ENCODE results near the gene NFKB1.

Gene NFKB1

GRCh38 chr4:102517753-102518152 lies 16.6 kb downstream of the NFKB1 start:
- Histone ChIP-seq H3K4me1 (ENCODE audit: control insufficient read depth, insufficient read depth, low read length) (0 out of 2 replicates have a peak, but pooled peaks cover 3% of the 10 kb centered on the region), H3K9ac (ENCODE audit: low read depth, low read length) (no peak overlapping the region), H3K9me3 (ENCODE audit: control insufficient read depth, insufficient read depth, low read length) (no peaks in the 10 kb centered on the region), H3K27me3 (ENCODE audit: control insufficient read depth, insufficient read depth, low read length) (no peaks in the 10 kb centered on the region), H3K4me3 (ENCODE audit: low read depth, low read length) (no peak overlapping the region), H3K36me3 (ENCODE audit: control insufficient read depth, insufficient read depth, low read length) (no peaks in the 10 kb centered on the region), H3K27ac (ENCODE audit: low read depth, low read length) (no peak overlapping the region)

- Histone ChIP-seq H3K9me3 (ENCODE audit: control insufficient read depth, insufficient read depth, low read length) (no peaks in the 10 kb centered on the region), H3K4me1 (ENCODE audit: control insufficient read depth, insufficient read depth, low read length) (0 out of 2 replicates have a peak, but pooled peaks cover 3% of the 10 kb centered on the region), H3K36me3 (ENCODE audit: control insufficient read depth, insufficient read depth, low read length) (no peaks in the 10 kb centered on the region), H3K27me3 (ENCODE audit: control insufficient read depth, insufficient read depth, low read length) (no peaks in the 10 kb centered on the region), H3K27ac (ENCODE audit: low read depth, low read length) (no peak overlapping the region), H3K4me3 (ENCODE audit: low read depth, low read length) (no peak overlapping the region), H3K9ac (ENCODE audit: low read depth, low read length) (no peak overlapping the region)
These were observed 17.6 kb downstream of the NFKB1 start for GRCh38 chr4:102518703-102519131.

- no peak overlapping the region for H3K4me3 ChIP-seq (ENCODE audit: low read depth, low read length)
- H3K27ac ChIP-seq (ENCODE audit: low read depth, low read length): no peak overlapping the region
- H3K36me3 ChIP-seq (ENCODE audit: control insufficient read depth, insufficient read depth, low read length): no peaks in the 10 kb centered on the region
- no peaks in the 10 kb centered on the region for H3K9me3 ChIP-seq (ENCODE audit: control insufficient read depth, insufficient read depth, low read length)
- no peaks in the 10 kb centered on the region for H3K27me3 ChIP-seq (ENCODE audit: control insufficient read depth, insufficient read depth, low read length)
- H3K9ac ChIP-seq (ENCODE audit: low read depth, low read length): no peak overlapping the region
- 0 out of 2 replicates have a peak, but pooled peaks cover 3% of the 10 kb centered on the region for H3K4me1 ChIP-seq (ENCODE audit: control insufficient read depth, insufficient read depth, low read length)
These were observed 18.8 kb downstream of the NFKB1 start for GRCh38 chr4:102519925-102520324.

- H3K27me3 ChIP-seq (ENCODE audit: control insufficient read depth, insufficient read depth, low read length): no peaks in the 10 kb centered on the region
- H3K4me1 ChIP-seq (ENCODE audit: control insufficient read depth, insufficient read depth, low read length): 0 out of 2 replicates have a peak, but pooled peaks cover 3% of the 10 kb centered on the region
- H3K9me3 ChIP-seq (ENCODE audit: control insufficient read depth, insufficient read depth, low read length): no peaks in the 10 kb centered on the region
- no peak overlapping the region for H3K9ac ChIP-seq (ENCODE audit: low read depth, low read length)
- no peaks in the 10 kb centered on the region for H3K36me3 ChIP-seq (ENCODE audit: control insufficient read depth, insufficient read depth, low read length)
- H3K27ac ChIP-seq (ENCODE audit: low read depth, low read length): no peak overlapping the region
- H3K4me3 ChIP-seq (ENCODE audit: low read depth, low read length): no peak overlapping the region
These were observed 20.4 kb downstream of the NFKB1 start for GRCh38 chr4:102521570-102521969.

GRCh38 chr4:102522031-102522440 lies 20.9 kb downstream of the NFKB1 start:
- Histone ChIP-seq H3K27ac (ENCODE audit: low read depth, low read length) (no peak overlapping the region), H3K9ac (ENCODE audit: low read depth, low read length) (no peak overlapping the region), H3K9me3 (ENCODE audit: control insufficient read depth, insufficient read depth, low read length) (no peaks in the 10 kb centered on the region), H3K36me3 (ENCODE audit: control insufficient read depth, insufficient read depth, low read length) (no peaks in the 10 kb centered on the region), H3K4me3 (ENCODE audit: low read depth, low read length) (no peak overlapping the region), H3K27me3 (ENCODE audit: control insufficient read depth, insufficient read depth, low read length) (no peaks in the 10 kb centered on the region), H3K4me1 (ENCODE audit: control insufficient read depth, insufficient read depth, low read length) (0 out of 2 replicates have a peak, but pooled peaks cover 3% of the 10 kb centered on the region)

- Histone ChIP-seq H3K4me1 (ENCODE audit: control insufficient read depth, insufficient read depth, low read length) (peaks cover 9% of the 10 kb centered on the region), H3K9ac (ENCODE audit: low read depth, low read length) (no peak overlapping the region)
These were observed 23.5 kb downstream of the NFKB1 start for GRCh38 chr4:102524691-102525090.

GRCh38 chr4:102525097-102525496 lies 23.9 kb downstream of the NFKB1 start:
- H3K9ac ChIP-seq (ENCODE audit: low read depth, low read length): no peak overlapping the region
- no peaks in the 10 kb centered on the region for H3K27me3 ChIP-seq (ENCODE audit: control insufficient read depth, insufficient read depth, low read length)
- peaks cover 9% of the 10 kb centered on the region for H3K4me1 ChIP-seq (ENCODE audit: control insufficient read depth, insufficient read depth, low read length)
- no peaks in the 10 kb centered on the region for H3K9me3 ChIP-seq (ENCODE audit: control insufficient read depth, insufficient read depth, low read length)
- H3K36me3 ChIP-seq (ENCODE audit: control insufficient read depth, insufficient read depth, low read length): no peaks in the 10 kb centered on the region
- H3K27ac ChIP-seq (ENCODE audit: low read depth, low read length): no peak overlapping the region
- no peak overlapping the region for H3K4me3 ChIP-seq (ENCODE audit: low read depth, low read length)

More at GRCh38 chr4:102524691-102525090, 23.5 kb downstream of the NFKB1 start:
- Histone ChIP-seq H3K4me3 (ENCODE audit: low read depth, low read length) (no peak overlapping the region), H3K9me3 (ENCODE audit: control insufficient read depth, insufficient read depth, low read length) (no peaks in the 10 kb centered on the region), H3K36me3 (ENCODE audit: control insufficient read depth, insufficient read depth, low read length) (no peaks in the 10 kb centered on the region), H3K27ac (ENCODE audit: low read depth, low read length) (no peak overlapping the region), H3K27me3 (ENCODE audit: control insufficient read depth, insufficient read depth, low read length) (no peaks in the 10 kb centered on the region)

GRCh38 chr4:102525504-102525903 lies 24.3 kb downstream of the NFKB1 start:
- no peaks in the 10 kb centered on the region for H3K9me3 ChIP-seq (ENCODE audit: control insufficient read depth, insufficient read depth, low read length)
- peaks cover 9% of the 10 kb centered on the region for H3K4me1 ChIP-seq (ENCODE audit: control insufficient read depth, insufficient read depth, low read length)
- no peak overlapping the region for H3K27ac ChIP-seq (ENCODE audit: low read depth, low read length)
- H3K27me3 ChIP-seq (ENCODE audit: control insufficient read depth, insufficient read depth, low read length): no peaks in the 10 kb centered on the region
- H3K4me3 ChIP-seq (ENCODE audit: low read depth, low read length): no peak overlapping the region
- H3K36me3 ChIP-seq (ENCODE audit: control insufficient read depth, insufficient read depth, low read length): no peaks in the 10 kb centered on the region
- H3K9ac ChIP-seq (ENCODE audit: low read depth, low read length): no peak overlapping the region

GRCh38 chr4:102526532-102526931 lies 25.4 kb downstream of the NFKB1 start:
- H3K4me3 ChIP-seq (ENCODE audit: low read depth, low read length): no peak overlapping the region
- H3K27me3 ChIP-seq (ENCODE audit: control insufficient read depth, insufficient read depth, low read length): no peaks in the 10 kb centered on the region
- peaks cover 9% of the 10 kb centered on the region for H3K4me1 ChIP-seq (ENCODE audit: control insufficient read depth, insufficient read depth, low read length)
- no peak overlapping the region for H3K9ac ChIP-seq (ENCODE audit: low read depth, low read length)
- no peaks in the 10 kb centered on the region for H3K36me3 ChIP-seq (ENCODE audit: control insufficient read depth, insufficient read depth, low read length)
- H3K9me3 ChIP-seq (ENCODE audit: control insufficient read depth, insufficient read depth, low read length): no peaks in the 10 kb centered on the region
- H3K27ac ChIP-seq (ENCODE audit: low read depth, low read length): no peak overlapping the region

- Histone ChIP-seq H3K4me1 (ENCODE audit: control insufficient read depth, insufficient read depth, low read length) (peaks cover 9% of the 10 kb centered on the region), H3K4me3 (ENCODE audit: low read depth, low read length) (no peak overlapping the region), H3K36me3 (ENCODE audit: control insufficient read depth, insufficient read depth, low read length) (no peaks in the 10 kb centered on the region), H3K27ac (ENCODE audit: low read depth, low read length) (no peak overlapping the region), H3K27me3 (ENCODE audit: control insufficient read depth, insufficient read depth, low read length) (no peaks in the 10 kb centered on the region), H3K9me3 (ENCODE audit: control insufficient read depth, insufficient read depth, low read length) (no peaks in the 10 kb centered on the region), H3K9ac (ENCODE audit: low read depth, low read length) (no peak overlapping the region)
These were observed 26.6 kb downstream of the NFKB1 start for GRCh38 chr4:102527695-102528283.

GRCh38 chr4:102529977-102530376 lies 28.8 kb downstream of the NFKB1 start:
- H3K4me1 ChIP-seq (ENCODE audit: control insufficient read depth, insufficient read depth, low read length): peaks cover 9% of the 10 kb centered on the region
- H3K9ac ChIP-seq (ENCODE audit: low read depth, low read length): no peak overlapping the region
- H3K27me3 ChIP-seq (ENCODE audit: control insufficient read depth, insufficient read depth, low read length): no peaks in the 10 kb centered on the region
- H3K36me3 ChIP-seq (ENCODE audit: control insufficient read depth, insufficient read depth, low read length): no peaks in the 10 kb centered on the region
- H3K9me3 ChIP-seq (ENCODE audit: control insufficient read depth, insufficient read depth, low read length): no peaks in the 10 kb centered on the region
- no peak overlapping the region for H3K4me3 ChIP-seq (ENCODE audit: low read depth, low read length)
- no peak overlapping the region for H3K27ac ChIP-seq (ENCODE audit: low read depth, low read length)

Data from HUES48 (cell line).